HG03469 (cell line): ENCODE measurements around the gene ZSWIM1.
"Not testable (repeated sequence)": the region's sequence is repeated elsewhere in the genome, so short reads cannot be mapped to it uniquely, and the experiment has no call there.

ENCODE experiments used
- ATAC-seq: cut with Tn5 transposase; IDR thresholded peaks from one replicate; pipeline ENCODE4 v1.9.1; 2021; ENCODE audit warnings: mild to moderate bottlenecking, moderate library complexity, moderate number of reproducible peaks; ENCODE audit not compliant: unreplicated experiment

ZSWIM1 gene

DNA sequence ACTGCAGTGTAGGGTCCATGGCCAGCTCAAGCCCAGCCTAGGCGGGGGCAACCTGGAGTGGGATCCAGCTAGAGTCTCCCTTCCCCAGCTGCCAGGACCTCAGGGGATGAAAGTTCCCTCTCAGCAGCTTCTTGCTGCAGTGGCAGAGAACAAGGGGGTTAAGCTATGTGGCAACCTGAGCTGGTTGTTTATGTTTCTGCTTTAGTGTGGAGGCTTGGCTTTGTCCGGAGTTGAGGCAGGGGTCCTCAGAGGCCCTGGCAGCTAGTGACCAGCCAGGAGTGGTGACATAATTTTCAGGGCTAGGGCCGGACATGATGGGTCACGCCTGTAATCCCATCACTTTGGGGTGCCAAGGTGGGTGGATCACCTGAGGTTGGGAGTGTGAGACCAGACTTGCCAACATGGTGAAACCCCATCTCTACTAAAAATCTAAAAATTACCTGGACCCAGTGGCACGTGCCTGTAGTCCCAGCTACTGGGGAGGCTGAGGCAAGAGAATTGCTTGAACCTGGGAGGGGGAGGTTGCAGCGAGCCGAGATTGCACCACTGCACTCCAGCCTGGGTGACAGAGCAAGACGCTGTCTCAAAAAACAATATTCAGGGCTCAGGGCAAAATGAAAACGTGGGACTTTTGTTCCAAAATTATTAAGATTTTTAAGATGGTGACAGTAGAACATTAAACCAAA lies 44.9 kb downstream of the ZSWIM1 start:
- no peak for ATAC-seq

DNA sequence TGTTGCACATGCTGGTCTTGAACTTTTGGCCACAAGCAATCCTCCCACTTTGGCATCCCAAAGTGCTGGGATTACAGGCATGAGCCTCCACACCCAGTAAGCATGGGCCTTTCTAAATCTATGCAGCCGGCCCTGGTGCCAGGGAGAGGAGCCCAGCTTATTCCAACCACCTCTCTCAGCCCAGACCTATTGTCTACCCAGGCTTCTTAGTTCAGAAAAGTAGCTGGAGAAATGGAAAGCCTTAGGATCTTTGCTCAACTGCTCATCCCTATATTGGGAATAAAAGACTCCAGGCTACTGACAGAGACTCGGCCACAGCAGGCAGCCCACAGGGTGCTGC lies 45.7 kb downstream of the ZSWIM1 start:
- no peak for ATAC-seq

DNA sequence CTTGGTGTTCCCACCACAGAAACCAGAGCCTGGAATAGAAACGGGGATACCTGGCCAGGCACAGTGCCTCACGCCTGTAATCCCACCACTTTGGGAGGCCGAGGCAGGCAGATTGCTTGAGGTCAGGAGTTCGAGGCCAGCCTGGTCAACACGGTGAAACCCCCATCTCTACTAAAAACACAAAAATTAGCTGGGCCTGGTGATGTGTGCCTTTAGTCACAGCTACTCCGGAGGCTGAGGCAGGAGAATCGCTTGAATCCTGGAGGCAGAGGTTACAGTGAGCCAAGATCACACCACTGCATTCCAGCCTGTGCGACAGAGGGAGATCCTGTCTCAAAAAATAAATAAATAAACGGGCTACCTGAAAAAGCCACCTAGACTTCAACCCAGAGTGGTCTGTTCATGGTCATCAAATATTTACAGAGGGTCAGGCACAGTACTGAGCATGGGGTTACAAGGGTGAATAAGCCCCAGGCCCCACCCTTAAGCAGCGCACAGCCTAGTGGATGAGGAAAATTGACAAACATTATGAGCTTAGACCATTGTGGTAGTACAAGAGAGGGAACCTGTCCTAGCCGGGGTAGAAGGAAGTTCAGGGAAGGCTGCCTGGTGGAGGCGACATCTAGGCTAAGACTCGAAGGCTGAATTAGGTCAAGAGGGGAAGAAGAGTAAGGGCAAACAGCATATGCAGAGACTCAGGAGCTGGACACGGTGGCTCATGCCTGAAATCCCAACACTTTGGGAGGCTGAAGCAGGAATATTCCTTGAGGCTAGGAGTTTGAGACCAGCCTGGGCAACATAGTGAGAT lies 46.2 kb downstream of the ZSWIM1 start:
- no peak for ATAC-seq

DNA sequence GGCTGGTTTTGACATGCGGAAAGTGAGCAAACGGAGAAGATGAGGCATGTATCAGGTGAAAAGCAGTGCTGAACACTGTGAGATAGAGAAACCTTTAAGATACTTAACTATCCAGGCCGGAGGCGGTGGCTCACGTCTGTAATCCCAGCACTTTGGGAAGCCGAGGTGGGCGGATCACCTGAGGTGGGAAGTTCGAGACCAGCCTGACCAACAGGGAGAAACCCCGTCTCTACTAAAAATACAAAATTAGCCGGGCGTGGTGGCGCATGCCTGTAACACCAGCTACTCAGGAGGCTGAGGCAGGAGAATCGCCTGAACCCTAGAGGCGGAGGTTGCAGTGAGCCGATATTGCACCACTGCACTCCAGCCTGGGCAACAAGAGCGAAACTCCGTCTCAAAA lies 50.7 kb downstream of the ZSWIM1 start:
- not testable (repeated sequence) for ATAC-seq

DNA sequence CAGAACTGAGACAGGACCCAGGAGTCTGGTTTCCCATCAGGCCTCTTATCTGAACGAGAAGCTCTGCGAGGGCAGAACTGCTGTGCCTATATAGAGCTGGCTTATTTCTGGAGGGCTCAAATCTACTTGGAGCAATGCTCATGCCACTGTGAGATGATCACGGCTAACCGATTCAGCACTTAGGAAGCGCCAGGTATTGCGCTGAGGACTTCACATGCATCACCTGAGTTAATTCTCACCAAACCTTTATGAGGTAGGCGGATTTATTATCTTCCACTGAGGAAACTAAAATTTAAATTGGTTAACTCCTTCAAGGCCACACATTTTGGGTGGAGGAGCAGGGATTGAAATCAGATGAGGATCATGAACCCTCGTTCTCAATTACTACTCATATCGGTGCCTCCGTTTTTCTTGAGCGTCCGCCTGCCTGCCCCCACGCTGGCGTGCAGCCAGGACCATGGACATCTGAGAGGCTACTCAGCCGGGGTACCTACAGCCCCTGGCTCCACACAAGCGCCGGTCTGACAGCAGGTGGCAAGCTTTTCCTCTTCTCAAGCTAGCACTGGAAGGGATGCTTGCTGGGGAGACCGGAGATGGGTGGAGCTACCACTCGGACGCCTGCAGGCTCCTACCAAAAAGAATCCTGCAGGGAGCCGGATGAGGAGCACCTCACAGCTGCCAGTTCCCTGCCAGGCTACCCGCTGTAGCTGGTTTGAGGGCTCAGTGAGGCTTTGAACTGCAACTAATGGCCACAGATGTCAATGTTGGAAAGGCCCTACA lies 52.4 kb downstream of the ZSWIM1 start:
- no peak for ATAC-seq

DNA sequence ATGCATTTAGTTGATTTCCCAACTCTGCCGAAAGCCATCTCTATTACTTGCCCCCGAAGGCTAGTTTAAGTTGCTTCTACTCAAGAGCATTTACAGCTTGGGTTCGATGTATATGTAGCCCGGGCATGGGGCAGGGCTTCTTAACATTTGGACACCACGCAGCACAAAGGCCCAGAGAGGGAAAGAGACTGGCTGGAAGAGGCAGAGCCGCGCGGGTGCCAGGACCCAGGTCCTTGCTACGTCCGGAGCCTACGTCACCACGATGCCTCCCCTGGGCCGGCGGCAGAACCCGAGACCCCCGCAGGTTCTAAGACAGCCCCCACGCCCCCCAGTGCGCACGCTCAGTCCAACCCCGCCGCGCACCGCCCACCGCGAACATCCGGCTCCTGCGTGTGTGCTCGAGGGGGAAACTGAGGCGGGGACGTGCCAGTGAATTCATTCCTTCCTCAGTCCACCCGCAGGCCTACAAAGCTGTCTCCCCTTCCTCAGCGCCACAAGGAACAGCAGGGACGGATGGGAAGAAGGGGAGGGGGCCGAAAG lies 53.1 kb downstream of the ZSWIM1 start:
- no peak for ATAC-seq
